GM21723 (cell line): ENCODE results near the gene DNAI2.

Experiments
- ATAC-seq: cut with Tn5 transposase; IDR thresholded peaks from one replicate; pipeline ENCODE4 v1.9.1; 2021; ENCODE audit warnings: mild to moderate bottlenecking, moderate library complexity; ENCODE audit not compliant: unreplicated experiment

The DNAI2 gene, protein sequence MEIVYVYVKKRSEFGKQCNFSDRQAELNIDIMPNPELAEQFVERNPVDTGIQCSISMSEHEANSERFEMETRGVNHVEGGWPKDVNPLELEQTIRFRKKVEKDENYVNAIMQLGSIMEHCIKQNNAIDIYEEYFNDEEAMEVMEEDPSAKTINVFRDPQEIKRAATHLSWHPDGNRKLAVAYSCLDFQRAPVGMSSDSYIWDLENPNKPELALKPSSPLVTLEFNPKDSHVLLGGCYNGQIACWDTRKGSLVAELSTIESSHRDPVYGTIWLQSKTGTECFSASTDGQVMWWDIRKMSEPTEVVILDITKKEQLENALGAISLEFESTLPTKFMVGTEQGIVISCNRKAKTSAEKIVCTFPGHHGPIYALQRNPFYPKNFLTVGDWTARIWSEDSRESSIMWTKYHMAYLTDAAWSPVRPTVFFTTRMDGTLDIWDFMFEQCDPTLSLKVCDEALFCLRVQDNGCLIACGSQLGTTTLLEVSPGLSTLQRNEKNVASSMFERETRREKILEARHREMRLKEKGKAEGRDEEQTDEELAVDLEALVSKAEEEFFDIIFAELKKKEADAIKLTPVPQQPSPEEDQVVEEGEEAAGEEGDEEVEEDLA

DNA sequence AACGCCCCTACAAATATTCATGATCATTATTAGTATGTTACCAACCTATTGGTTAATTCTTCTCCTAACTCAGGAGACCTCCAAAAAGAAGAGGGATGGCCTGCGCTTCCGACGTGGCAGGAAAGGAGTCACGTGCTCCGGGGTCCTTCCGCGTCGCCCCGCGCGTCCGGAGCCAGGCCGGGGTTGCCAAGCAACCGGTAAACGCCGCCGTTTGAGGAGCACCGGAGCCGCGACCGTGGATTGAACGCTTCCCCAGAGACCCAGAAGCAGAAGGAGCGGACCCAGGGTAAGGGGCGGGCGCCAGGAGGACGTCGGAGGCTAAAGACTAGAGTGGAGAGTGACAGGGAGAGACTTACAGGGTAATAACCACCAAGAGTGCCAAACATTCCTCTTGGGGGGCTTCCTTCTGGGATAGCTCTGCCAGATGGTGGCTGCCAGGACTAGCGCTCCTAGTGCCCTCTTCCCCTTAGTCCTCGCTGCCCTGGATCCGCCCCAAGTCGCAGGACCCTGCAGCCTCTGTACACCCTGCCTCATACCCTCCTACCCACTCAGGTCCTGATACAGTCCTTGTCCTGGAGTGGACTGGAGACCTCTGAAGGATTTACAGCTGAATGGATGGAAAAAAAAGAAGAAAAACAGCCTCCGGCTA lies at the start of gene DNAI2:
Gene DNAI2 (plus strand): TSS at position 175 of the 649 bp plus-strand sequence. CDS start 7,584 bp downstream, outside the sequence.
- no peak for ATAC-seq

DNA sequence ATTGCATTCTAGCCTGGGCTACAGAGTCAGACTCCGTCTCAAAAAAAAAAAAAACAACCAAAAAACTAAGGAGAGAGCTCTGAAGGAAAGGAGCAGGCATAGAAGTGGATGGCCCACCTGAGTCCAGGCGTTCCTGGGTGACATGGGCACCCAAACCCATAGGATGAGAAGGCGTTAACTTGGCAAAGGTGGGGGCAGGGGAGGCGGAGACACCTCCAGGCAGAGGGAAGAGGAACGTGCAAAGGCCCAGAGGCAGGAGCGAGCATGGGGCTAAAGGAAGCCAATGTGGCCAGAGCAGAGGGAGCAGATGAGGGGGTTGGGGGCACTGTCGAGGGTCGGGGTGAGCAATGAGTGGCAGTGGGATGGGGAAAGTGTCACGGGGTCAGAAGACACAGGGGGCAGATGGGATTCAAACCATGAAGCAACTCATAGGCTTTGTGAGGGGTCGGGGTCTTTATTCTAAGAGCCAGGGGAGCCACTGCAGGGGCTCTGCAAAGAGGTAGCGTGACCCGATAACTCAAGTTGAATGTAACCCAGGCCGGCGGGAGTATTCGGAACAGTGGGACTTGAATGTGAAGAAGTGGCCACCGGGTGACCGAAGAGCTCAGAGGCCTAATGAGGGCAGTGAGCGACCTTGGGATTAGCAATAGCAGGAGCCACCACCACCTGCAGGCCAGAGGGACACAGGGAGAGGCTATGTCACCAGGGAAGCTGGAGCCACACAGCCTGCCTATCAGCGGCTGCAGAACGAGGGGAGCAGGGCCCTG lies 48.9 kb upstream of the DNAI2 start:
- ATAC-seq, result no peak

DNA sequence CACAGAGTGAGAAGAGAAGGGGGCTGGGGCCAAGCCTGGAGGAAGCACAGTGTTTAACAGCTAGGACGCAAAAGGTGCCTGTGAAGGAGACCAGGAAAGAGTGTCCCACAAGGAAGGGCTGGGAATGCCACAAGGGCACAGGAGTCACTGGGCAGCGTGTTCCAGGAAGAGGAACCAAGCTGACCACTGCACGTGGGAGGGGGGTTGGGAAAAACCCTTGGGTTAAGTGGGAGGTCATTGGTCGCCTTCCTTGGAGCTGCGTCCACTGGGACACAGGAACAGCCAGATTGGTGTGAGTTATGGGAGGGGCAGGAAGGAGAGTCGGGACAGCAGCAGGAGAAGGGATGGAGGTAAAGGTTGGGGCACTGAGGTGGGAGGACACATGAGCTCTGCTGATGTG lies 47.8 kb upstream of the DNAI2 start:
- ATAC-seq, result no peak

DNA sequence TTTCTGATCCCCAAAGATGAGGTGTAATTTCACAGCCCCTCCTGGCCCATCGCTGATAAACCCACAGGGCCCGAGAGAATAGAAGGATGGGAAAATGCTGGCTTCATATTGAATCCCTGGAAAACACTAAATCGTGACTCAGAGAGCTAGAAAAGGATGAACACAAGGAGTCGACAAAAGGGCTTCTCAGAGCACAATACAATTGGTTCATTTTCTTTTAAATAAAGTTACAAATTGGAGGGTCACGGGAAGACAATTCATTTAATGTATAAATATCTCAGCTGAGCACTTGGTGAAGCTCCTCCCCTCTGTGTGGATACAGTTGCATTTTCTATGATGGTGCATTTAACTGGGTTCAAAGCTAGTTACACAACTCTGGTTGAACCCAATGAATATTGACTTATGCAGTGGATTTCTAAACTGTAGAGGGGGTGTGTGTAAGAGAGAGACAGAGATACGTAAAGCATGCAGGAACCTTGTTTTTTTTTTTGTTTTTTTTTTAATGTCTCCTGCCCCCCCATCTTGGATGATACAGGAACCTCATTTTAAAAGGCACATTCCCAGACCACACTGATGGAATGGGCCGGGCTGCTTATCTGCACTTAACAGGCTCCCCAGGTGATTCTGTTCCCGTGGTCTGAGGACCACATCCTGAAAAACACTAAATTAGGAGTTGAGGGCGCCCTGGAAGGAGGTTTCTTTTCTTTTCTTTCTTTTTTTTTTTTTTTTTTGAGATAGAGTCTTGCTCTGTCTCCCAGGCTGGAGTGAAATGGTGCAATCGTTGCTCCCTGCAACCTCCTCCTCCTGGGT lies 46.6 kb upstream of the DNAI2 start:
- ATAC-seq, result no peak

DNA sequence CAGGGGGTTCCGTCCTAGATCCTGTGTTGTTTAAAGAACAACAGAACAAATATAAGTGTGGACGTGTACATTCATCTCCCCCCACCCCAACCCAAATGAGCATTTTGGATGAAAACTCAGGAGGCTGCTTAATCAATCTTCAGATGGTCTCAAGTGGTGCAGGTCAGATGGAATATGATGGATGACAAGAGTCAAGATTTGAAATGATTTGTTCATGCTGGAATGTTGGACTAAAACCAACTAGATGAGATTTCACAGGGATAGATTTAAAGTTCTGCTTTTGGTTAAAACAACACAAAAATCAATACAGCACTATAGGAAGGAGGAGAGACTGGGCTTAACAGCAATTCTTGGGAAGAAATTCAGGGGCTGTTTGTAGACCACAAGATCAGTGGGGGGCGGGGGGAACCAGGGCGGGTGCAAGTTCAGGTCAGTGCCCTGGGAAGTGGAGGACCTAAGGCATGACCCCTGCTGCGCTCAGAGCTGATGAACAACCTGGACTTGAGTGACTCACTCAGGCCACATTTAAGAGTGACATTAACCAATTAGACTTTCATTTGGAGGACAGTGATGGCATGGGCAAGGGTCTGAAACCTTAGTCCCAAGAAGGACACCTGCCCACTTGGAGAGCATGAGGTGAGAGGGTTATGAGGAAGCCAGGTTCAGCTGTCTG lies 45.6 kb upstream of the DNAI2 start:
- ATAC-seq, result no peak

DNA sequence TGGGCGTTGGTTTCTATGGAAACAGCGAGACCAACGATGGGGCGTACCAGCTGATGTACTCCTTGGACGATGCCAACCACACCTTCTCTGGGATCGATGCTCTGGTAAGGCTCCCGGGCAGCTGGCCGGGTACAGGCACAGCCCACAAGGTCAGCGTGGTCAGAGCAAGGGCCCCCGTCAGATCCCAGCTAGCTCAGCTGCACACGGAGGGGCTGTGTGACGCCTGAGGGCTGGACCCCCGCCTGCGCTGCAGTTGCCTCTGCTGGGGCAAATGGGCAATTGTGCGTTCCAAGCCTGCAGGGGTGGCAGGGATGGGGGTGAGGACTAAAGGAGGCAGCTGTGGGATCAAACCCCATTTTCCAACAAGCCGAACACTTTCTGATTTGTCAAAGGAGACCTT lies 43.1 kb upstream of the DNAI2 start:
- ATAC-seq, result no peak

DNA sequence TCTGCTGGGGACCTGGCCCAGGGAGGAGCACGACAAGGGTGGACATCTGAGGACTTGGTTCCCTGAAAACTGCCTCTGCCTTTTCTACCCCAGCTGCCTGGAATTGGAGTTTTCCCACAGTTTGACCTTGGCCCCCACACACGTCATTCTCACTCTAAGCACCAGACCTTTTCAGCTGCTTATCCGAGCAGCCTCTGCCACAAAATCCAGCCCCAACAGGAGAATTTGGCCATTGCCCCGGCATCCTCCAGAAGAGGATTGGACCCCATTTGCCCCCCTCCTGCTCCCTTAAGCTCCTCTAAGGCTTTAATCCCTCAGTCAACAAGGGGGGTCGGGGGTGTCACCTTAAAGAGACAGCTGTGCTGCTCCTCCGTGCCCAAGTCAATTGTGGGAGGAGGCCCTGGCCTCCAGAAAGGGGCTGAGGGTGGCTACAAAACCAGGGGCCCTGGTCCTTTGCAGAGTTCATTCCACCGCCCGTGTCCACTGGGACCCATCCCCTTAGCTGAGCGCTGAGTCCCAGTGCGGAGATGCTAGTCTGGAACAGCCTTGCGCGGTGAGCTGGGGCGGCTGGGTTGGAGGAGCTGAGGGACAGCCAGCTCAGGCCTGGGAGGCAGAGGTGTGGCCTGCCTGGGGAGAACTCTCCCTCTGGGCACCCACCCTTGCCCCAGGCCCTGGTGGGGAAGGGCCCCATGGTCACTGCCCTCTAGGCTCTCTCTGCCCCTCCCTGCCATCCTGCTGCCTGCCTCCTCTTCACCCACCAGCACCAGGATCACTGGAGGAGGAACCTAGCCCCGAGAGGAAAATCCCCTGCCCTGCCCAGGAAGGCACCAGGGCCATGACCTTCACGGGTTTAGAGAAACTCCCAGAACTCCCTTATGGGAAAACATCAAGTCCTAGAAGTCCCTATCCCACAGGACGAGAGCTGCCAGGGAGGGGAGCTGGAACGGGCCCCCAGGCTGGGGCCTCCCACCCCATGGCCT lies 41.8 kb upstream of the DNAI2 start:
- no peak for ATAC-seq

DNA sequence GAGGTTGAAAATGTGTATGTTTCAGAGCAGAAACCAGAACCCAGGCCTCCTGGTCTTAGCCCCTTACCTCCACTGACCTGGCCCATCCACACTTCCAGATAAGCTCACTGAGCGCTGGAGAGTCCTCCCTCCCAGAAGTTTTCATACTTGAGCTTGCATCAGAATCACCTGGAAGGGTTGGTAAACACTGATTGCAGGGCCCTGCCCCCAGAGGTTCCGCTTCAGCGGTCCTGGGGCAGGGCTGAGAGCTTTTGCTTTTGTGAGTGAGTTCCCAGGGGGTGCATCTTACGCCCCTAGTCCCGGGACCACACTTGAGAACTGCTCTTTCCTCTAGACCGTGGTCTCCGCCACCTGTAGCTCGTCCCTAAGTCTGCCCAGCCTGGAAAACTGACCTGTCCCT lies 40.1 kb upstream of the DNAI2 start:
- no peak for ATAC-seq

DNA sequence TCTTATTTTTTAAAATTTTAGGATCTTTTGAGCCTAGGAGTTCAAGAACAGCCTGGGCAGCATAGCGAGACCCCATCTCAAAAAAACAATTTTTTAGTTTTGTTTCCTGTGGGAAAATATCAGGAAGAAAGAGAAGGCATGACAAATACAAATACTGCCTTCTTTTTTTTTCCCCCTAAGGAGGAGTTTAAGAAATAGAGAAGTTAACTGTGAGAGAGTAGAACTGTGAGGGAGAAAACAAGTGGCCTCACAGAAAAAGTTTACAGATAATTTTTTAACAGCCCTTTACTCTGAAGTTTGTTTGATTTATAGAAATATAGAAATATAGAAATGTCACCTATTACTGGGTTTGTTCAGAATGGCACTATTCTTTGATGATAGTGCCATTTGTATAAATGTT lies 39.5 kb upstream of the DNAI2 start:
- no peak for ATAC-seq

DNA sequence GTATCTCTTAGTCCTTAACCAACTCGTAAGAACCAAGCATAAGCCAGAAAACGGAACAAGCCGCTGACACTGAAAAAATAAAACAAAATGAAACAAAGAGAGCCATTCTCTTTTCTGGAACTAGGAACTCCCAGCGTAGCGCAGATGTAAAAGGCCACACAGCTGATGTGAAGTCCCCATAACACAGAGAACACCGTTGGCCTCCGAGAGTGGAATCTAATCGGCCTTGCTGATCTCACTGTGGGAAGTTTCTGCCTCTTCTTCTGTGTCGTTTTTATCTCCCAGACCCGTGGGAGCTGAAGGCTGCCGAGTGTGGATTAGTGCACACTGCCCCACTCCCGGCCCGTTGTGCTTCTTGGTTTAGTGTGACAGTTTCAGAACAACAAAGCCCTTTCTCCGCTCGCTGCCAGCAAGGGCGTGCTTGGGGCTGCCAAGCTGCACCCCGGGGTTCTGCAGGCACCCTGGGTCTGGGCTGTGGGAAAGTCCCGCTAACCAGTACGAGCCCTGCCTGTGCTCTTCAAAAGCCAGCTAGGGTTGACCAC lies 38.9 kb upstream of the DNAI2 start:
- ATAC-seq, result no peak

DNA sequence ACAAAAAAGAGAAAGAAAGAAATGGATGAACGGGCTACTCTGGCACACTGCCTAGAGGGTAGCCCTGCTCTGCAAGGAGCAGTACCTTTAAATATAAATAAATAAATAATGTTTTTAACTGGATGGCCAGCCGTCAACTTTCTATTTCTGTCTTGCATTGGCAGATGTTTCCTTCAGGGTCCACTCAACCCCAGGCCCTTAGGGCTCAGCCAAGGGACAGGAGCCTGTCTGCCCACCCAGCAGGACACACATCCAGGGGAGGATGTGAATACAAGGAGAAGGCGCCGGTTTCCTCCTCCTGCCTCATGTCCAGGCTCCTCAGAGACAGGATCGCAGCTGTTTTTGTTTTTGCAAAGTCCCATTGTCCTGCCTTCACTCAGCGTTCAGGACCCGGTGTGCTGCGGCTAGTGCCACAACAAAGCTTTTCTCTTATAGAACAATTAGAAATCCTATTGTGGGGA lies 38.1 kb upstream of the DNAI2 start:
- ATAC-seq, result no peak

DNA sequence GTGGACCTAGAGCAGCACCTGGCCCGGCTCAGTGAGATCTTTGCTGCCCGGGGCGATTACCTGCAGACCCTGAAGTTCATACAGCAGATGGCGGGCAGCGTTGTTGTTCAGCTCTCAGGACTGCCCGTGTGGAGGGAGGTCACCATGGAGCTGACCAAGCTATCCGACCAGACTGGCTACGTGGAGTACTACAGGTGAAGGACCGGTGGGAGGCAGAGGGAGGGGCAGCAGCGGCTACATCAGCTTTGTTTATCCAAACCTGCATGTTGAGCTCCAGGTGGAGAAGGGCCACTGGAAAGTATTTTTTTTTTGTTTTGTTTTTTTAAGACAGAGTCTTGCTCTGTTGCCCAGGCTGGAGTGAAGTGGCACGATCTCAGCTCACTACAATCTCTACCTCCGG lies 36.7 kb upstream of the DNAI2 start:
- ATAC-seq, result no peak

DNA sequence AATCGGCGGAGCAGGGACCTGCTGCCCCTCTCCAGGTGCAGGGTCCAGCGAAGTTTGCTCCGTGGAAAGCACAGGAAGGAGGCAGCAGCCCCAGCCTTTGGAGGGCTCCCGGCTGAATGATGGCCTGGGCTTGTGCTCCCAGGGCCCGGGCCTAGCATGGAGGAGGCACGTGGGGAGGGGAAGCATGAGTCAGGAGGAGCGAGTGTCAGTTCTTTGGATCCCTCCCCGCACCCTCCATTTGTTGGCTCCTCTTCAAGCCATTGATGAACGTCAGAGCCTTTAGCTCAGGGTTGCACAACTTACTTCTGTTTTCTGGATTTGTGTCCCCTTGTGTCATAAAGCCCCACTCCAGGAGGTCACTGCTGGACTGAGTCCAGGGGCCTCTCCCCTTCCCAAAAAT lies 34.9 kb upstream of the DNAI2 start:
- ATAC-seq, result no peak

DNA sequence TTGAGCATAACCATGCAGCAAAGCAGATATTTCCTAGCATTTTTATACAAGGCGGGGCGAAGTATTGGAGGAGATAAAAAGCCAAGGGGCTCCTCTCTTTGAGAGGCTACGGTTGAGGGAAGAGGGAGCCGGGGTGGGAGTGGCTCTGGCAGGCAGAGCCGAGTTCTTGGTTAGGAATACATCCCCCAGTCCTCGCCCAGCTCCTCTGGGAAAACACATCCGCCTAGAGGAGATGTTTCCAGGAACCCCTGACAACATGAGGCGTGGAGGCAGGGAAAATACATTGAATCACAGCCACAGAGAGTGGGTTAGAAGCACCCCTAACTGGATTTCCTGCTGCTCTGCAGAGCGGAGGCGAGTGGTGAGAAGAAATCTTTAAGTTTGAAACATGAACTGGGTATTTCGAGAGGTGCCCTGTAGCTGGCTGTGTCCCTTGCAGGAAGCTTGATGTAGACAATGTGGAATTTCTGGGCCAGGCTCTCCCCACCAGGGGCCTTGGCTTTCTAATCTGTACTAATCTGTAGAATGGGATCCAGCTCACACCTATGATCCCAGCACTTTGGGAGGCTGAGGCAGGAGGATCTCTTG lies 33.3 kb upstream of the DNAI2 start:
- no peak for ATAC-seq

DNA sequence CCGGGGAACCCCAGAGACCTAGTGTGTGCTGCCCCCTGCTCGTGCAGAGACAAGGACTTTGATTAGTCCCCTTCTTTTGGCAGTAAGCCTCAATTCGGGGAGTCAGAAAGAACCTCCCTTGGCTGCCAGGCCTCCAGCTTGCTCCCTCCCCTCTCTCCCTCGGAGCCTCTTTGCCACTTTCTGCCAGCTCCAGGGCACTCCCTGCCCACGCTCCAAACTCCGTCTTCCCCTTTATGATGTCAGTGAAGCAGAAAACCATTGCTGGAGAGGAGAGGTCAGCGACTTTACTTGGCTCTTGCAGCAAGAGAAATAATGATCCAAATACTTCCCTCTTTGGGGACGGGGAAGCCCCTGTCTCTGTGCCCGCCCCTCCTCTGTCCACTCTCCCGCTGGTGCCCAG lies 32.6 kb upstream of the DNAI2 start:
- no peak for ATAC-seq

DNA sequence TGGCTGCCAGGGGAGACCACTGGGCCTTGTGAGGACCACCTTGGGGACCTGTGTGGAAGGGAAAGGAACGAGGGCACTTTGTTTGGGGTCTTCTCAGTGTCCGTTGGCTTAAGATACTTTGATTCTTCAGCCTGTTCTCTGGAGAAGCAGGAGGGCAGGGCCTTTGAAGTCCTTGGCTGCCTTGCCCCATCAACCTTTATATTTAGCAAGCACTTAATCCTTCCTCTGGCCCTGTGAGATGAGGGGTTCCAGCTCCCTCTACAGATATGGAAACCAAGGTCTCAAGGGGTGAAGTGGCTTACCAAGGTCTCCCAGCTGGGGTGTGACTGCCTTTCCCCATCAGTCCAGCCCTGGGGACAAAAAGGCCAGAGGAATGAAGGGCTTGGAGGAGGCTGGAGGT lies 32.2 kb upstream of the DNAI2 start:
- ATAC-seq, result no peak

DNA sequence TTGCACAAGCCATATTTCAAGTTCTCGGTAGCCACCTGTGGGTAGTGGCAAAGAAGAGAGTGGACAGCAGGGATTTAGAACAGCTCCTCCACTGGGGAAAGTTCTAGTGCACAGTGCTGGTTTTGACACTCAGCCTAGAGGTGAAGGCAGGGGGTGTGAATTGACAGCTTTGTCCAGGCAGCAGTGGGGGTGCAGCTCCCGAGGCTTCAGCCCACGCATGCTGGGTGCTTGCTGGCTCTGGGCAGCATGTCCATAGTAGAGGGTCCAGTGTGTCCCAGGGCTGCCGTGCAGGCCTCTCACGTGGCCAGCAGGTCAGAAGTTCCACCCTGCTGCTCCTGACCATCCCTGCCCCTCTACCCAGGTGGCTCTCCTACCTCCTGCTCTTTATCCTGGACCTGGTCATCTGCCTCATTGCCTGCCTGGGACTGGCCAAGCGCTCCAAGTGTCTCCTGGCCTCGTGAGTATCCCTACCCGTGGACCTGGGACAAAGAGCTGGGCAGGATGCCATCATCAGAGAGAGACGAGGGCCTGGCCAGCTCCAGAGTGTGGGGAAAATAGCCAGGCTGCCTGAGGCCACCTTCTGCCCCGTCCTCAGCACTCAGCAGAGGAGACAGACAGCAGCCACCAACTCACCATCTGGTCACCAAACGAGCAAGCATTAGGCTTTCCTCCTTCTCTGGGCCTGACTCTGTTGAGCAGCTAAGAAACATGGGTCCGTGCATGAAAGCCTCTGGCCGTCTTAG lies 30.9 kb upstream of the DNAI2 start:
- ATAC-seq, result no peak
